ENCODE data around the gene UBQLN4. TPM values are rescaled to one million over a fixed set of nuclear protein-coding genes. Genes with fewer than 3 reads are reported as not detected.

The UBQLN4 gene
- polyA plus RNA-seq, 1 of the 3 experiments (the other 2 are of a cell fraction): 37.0 TPM

GRCh38 chr1:156099282-156099681 is 45.7 kb upstream of the UBQLN4 start:
- ChIA-PET POLR2A (interaction anchor here (0.9 kb wide), 1 partner anchor 17 kb away, joined by 3 read pairs; the partner anchor contains the start of gene MEX3A), CTCF (interaction anchor here (1.0 to 29.6 kb wide), 5 partner anchors 8 to 161 kb away, joined by 3 to 1559 read pairs (median 28); partner anchors contain the start of gene LMNA)
- Histone ChIP-seq H3K9me3 (no peaks in the 10 kb centered on the region), H3F3A (replicated peaks; ENCODE audit: insufficient read depth) (peaks cover 37% of the 10 kb centered on the region), H3K4me2 (no peak overlapping the region), H3K27ac (ENCODE audit: low read depth in 2 of 2, low read length in 1 of 2) (no peak overlapping the region), H3K27me3 (ENCODE audit: insufficient read depth) (no peaks in the 10 kb centered on the region), H3K4me1 (ENCODE audit: control insufficient read depth in 1 of 2, insufficient read depth in 2 of 2, low read depth in 1 of 2, low read length in 1 of 2) (peaks cover 37 to 47% of the 10 kb centered on the region in 2 experiments), H3K36me3 (replicated peaks in 1 of 2; ENCODE audit: control insufficient read depth in 1 of 2, insufficient read depth in 2 of 2, low read length in 1 of 2) (peaks cover 0 to 3% of the 10 kb centered on the region in 2 experiments), H2AFZ (ENCODE audit: low read depth) (no peak overlapping the region), H3K9me2 (no peaks in the 10 kb centered on the region), H3K9ac (no peak overlapping the region), H4K20me1 (ENCODE audit: insufficient read depth) (no peaks in the 10 kb centered on the region), H3K79me2 (ENCODE audit: insufficient read depth) (peaks cover 54% of the 10 kb centered on the region), H3K4me3 (ENCODE audit: low read depth in 2 of 2, low read length in 1 of 2) (no peak overlapping the region)
- DNase-seq: no peak
- WGBS (ENCODE audit: low lambda C conversion rate): 82% methylated on average over 3 of the region's 3 CpGs
- TF ChIP-seq GABPA (IDR thresholded peaks at IDR 0.05; ENCODE audit: low read depth) (no peak), TCF12 (IDR thresholded peaks at IDR 0.05) (no peak), FOXJ3 (CRISPR knock-in tag; IDR thresholded peaks at IDR 0.05) (no peak), RAD21 (IDR thresholded peaks at IDR 0.05; ENCODE audit: low read length) (no peak), RCOR1 (IDR thresholded peaks at IDR 0.05; ENCODE audit: low read length) (no peak), EP300 (IDR thresholded peaks at IDR 0.05; ENCODE audit: borderline replicate concordance in 1 of 2, low read depth in 1 of 2, low read length in 1 of 2) (no peak), CHD2 (IDR thresholded peaks at IDR 0.05; ENCODE audit: low read length, partially characterized antibody) (no peak), NFIC (IDR thresholded peaks at IDR 0.05; ENCODE audit: borderline replicate concordance) (no peak), GATA2 (CRISPR knock-in tag; IDR thresholded peaks at IDR 0.05) (no peak), TEAD4 (IDR thresholded peaks at IDR 0.05; ENCODE audit: borderline replicate concordance, insufficient read depth) (no peak), MAX (IDR thresholded peaks at IDR 0.05; ENCODE audit: low read depth) (no peak), POLR2AphosphoS5 (IDR thresholded peaks at IDR 0.05; ENCODE audit: low read depth, low read length) (no peak), TAF1 (IDR thresholded peaks at IDR 0.05; ENCODE audit: borderline replicate concordance, low read depth, low read length) (no peak), USF1 (IDR thresholded peaks at IDR 0.05; ENCODE audit: borderline replicate concordance, low read depth) (no peak), MXI1 (IDR thresholded peaks at IDR 0.05; ENCODE audit: low read depth, low read length) (no peak), FOSL2 (IDR thresholded peaks at IDR 0.05; ENCODE audit: borderline replicate concordance, low read depth) (no peak), FOXM1 (IDR thresholded peaks at IDR 0.05; ENCODE audit: low read depth) (no peak), JUND (IDR thresholded peaks at IDR 0.05) (no peak)
- TF ChIP-seq, protein P1, sequence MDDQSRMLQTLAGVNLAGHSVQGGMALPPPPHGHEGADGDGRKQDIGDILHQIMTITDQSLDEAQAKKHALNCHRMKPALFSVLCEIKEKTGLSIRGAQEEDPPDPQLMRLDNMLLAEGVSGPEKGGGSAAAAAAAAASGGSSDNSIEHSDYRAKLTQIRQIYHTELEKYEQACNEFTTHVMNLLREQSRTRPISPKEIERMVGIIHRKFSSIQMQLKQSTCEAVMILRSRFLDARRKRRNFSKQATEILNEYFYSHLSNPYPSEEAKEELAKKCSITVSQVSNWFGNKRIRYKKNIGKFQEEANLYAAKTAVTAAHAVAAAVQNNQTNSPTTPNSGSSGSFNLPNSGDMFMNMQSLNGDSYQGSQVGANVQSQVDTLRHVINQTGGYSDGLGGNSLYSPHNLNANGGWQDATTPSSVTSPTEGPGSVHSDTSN (IDR thresholded peaks at IDR 0.05): no peak
- TF ChIP-seq, protein P2, sequence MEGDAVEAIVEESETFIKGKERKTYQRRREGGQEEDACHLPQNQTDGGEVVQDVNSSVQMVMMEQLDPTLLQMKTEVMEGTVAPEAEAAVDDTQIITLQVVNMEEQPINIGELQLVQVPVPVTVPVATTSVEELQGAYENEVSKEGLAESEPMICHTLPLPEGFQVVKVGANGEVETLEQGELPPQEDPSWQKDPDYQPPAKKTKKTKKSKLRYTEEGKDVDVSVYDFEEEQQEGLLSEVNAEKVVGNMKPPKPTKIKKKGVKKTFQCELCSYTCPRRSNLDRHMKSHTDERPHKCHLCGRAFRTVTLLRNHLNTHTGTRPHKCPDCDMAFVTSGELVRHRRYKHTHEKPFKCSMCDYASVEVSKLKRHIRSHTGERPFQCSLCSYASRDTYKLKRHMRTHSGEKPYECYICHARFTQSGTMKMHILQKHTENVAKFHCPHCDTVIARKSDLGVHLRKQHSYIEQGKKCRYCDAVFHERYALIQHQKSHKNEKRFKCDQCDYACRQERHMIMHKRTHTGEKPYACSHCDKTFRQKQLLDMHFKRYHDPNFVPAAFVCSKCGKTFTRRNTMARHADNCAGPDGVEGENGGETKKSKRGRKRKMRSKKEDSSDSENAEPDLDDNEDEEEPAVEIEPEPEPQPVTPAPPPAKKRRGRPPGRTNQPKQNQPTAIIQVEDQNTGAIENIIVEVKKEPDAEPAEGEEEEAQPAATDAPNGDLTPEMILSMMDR (IDR thresholded peaks at IDR 0.05): no peak
